ENCODE data around the gene TMEM178B.
"Not testable (repeated sequence)": the region's sequence is repeated elsewhere in the genome, so short reads cannot be mapped to it uniquely, and the experiment has no call there.

The TMEM178B gene

DNA sequence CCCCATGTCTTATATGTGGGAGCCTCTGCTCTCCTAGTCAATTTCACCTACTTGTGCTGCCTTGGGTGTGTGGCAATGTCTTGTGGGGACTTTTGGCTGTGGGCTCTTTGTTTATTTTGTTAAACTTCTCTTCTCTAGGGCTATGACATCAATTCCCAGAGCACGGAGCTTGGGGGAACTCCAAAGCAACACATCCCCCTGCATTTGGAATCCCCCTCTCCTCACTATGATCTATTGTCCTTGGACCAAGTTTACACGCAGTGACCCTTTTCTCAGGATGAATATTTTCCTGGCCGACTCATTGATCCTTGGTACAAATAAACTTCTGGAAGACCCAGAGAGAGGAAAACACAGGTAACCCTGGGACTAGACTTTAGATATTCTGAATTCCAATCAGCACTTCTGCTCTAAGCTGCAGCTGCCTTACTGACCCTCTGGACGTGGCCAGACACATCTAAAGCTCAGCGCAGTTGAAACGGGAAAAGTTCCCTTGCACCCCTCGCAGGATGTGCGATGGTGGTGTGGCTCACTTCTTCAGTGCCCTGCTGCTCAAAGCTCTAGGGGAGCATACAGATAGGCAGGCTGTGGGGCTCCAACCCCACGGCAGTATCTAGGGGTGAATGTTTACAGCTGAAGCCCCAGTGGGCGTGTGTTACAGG is 110.8 kb downstream of the TMEM178B start:
- no peak for DNase-seq (ENCODE audit: low spot score)

DNA sequence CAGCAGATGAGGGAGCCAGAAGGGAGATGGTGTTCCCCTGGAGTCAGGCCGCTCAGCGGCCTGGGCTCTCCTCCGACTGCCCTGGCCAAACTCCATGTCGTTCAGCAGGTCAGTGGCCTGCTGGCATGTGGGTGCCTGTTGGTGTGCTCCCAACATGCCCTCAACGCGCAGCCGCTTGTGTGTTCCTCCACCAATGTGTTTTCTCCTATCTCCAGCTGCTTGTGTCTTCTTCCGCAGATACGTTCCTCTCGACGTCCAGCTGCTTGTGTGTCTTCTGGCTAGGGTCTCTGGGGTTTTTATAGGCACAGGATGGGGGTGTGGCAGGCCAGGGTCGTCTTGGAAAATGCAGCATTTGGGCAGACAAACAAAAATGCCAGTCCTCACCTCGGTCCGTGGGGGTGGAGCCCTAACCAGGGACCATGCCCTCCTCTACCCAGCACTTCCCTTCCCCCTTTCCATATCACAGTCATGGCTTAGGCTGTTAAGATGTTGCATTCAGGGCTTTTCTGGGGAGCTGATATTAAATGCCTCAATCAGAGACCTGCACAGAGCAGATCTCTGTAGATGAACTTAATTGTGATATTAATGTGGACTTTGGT is 111.6 kb downstream of the TMEM178B start:
- DNase-seq (ENCODE audit: low spot score) = no peak

DNA sequence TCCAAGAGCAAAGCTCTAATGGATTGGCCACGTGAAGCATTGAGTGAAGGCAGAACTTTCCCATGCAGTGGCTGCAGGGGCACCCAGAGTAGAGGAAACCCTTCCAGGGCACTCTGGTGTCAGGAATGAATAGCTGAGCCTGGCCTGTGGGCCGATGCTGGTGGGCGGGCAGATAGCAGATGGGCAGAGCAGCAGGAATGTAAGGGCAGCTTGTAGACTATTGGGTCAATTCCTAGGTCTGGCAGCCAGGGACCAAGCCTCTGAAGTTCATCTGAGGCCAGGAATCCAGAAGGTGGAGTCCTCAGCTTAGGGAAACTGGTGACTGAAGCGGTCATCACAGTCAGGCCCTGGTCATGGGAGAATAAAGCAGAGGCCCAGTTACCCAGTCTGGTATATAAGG is 115.4 kb downstream of the TMEM178B start:
- no peak for DNase-seq (ENCODE audit: low spot score)

DNA sequence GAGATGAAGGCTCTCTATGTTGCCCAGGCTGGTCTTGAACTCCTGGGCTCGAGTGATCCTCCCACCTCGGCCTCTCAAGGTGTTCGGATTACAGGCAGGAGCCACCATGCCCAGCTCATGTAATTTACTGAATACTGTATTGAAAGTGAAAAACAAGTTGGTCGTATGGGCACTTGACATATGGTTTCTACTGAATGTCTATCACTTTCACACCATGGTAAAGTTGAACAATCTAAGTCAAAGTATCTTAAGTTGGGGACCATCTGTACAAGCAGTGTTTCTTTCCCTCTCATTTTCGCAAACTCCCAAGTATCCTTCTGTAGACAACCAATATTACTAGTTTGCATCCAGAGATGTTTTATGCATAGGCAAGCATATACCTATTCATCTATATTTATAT is 116.6 kb downstream of the TMEM178B start:
- DNase-seq (ENCODE audit: low spot score) = no peak

DNA sequence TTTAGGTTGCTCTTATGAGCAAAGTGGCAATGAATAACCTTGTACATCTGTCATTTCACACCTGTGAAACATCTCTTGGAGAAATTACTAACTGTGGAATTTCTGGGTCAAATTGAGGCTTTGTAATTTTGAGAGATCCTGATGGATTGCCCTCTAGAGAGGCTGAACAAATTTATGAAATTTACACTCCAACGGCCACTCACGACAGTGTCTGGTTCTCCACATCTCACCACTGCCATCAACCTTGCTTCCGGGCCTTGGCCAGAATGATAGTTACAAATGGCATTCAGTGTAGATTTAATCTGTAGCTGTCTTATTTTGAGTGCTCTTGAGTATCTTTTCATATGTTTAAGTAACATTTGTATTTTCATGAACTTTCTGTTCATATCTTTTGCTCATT is 117.4 kb downstream of the TMEM178B start:
- DNase-seq (ENCODE audit: low spot score) = no peak

DNA sequence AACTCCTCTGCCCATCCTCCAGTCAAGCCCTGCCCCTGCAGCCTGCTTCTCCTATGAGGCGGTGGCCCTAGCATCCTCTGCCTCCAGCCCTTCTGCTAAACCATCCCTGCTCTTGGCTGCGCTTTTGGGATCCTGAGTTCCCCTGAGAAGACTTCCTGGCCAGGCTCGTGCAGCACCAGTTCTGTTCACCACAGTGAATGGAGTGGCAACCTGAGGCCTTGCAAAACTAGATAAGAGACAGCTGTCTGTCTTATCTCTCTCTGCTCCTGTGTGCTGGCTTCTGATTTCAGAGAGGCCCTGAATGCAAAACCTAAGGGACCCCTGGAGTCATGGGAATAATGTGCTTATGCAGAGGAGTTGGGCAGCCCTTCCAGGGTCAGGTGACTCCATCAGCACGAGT is 119.2 kb downstream of the TMEM178B start:
- no peak for DNase-seq (ENCODE audit: low spot score)

DNA sequence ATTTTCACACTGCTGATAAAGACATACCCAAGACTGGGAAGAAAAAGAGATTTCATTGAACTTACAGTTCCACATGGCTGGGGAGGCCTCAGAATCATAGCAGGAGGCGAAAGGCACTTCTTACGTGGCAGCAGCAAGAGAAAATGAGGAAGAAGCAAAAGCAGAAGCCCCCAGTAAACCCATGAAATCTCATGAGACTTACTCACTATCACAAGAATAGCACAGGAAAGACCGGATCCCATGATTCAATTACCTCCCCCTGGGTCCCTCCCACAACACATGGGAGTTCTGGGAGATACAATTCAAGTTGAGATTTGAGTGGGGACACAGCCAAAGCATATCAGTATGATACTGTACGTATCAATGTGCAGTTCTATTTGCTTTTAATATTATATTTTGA is 121.9 kb downstream of the TMEM178B start:
- not testable (repeated sequence) for DNase-seq (ENCODE audit: low spot score)

DNA sequence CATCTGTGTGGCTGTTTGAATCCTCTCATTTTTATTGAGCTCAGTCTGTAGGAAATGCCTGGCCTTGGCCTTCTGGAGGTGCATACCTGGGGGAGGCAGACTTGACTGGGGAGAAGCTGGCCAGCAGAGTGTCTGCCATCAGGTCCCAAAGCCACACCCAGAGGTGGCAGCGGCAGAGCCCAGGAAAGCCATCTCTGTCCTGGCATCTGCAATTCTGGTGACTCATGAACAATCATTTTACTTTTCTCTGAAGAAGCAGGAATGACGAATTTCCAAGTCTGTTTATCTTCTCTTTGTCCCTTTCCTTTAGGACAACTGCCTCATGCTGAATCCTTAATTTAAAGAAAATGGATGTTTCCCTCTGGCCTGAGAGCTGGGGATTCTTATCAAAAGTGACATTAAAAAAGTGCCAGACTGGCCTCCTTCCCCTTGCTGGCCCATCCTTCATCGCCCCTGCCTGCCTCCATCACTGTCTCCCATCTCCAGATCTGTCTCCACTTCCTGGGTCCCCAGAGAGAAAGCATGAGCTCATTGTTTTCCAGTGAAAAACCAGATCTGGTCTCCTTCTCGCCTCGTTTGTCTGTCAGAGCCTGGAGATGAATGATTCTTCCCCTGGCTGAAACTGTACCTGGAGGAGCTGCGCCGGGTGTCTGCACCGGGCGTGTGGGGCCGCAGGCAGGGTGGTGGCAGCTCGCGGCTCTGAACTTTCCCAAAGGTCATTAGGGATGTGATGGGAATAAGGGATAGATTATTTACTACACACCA is 124.5 kb downstream of the TMEM178B start:
- DNase-seq (ENCODE audit: low spot score) = no peak

DNA sequence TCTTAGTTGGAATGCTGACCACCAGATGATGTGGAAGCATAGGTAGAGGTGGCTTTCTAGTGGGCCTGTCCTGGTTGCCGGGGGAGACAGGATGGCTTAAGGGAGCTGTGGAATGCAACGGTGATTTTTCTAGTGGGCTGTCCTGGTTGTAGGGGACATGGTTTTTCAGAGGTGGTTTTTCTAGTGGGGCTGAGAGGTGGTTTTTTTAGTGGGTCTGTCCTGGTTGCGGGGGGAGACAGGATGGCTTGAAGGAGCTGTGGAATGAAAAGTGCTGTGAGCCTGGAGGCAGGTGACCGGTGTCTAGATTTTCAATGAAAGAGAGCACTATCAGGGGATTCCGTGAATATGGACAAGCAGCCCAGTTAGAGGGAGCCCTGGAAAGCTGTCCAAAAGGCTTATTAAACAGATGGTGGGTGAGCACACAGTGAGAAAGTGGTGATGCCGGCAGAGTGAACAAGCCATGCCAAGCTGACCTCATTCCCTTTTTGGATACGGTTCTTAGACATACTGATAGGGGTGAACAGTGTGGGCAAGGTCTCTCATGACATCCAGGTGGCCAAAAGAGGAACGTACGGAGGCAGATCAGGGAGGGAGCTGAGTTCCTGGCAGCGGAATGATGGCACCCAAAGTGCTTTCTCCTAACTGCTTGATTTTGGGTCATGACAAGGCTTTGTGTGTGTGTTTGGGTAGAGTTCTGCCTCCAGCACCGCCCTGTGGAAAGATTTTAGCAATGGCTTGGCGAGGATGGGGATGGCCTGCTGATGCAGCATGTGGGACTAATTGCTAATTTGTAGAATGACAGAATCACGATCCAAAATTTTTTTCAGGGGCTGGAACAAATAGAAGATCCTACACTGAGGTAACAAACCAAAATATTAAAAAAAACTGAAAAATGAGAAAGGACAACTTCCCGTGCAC is 126.6 kb downstream of the TMEM178B start:
- DNase-seq (ENCODE audit: low spot score) = no peak

DNA sequence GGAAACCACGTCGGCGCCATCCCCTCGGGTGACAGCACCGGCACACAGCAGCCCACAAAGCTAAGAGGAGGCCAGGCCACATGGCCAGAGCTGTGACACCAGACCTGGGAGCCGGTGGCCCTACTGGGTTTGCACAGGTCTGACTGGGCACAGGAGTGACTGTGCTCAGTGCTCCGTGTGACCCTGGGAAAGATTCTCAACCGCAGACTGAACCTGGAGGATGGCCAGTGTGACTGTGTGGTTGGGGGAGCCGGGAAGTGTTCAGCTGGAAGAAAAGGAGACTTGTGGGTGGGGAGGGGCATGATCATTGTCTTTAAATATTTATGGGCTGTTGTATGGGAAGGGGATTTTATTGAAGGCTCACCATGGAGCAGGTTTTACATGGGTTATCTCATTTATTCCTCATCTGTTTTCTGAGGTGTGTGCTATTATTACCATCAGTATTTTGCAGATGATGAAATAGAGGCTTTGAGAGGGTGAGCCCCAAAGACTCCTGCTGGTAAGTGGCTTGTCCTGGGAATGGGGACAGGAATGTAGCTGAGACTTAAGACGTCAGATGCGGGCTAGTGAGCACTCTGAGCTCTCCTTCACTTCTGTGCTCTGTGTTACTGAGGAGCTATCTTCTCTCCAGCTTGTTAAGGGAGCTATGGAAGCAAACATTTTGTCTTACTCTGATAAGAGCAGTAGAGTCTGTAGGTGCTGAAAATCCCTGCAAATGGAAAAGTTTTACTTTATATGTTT is 127.5 kb downstream of the TMEM178B start:
- no peak for DNase-seq (ENCODE audit: low spot score)

DNA sequence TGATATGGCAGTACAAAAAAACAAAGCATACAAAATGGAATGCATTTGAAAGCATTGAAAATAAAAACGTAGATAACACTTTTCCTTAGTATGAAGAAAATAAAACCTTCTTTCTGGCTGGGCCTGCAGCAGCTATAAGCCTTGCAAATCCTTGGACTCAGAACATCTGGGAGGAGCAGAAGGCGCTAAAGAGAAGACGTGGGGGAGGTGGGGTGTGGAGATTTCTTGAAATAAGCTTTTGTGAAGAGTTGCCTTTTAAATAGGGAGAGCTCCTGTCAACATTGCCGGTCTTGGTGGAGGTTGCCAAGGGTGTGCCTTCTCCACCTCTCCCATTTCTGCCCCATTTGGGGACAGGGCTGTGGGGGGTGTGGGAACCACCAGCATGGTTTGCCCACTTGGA is 128.7 kb downstream of the TMEM178B start:
- no peak for DNase-seq (ENCODE audit: low spot score)

DNA sequence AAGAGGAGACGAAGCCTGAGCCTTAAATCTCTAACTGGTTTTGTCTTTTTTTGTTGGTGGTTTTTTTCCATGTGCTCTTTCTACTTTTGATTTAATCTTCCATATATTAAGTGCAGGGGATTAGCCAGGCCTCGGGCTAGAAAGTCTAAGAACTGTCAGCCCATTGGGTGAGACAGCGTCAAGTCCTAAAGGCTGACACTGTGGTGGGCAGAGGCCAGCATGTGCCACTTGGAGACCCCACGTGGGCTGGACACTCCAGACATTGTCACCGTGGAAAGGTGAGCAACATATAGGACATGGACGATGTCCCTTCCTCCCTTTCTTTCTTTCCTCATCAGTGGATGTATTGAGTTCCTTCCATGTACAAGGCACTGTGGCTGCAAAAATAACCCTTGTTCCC is 129.3 kb downstream of the TMEM178B start:
- DNase-seq (ENCODE audit: low spot score) = no peak

DNA sequence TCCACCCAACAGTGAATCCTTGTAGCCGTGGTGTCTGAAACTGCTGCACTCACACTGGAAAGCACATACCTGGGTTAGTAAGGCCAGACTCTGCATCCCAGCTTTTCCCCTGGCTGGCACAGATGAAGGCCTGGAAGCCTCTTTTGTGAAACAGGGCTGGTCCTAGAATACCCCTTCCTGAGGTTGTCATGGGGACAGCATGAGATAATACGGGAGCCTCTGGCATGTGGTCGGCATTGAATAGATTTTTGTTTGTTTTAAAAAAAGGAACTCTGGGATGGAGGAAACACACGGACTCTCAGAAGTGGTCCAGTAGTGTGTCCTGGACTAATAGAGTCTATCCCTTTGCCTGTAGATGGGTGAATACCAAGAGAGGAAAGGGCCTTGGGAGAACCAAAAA is 129.7 kb downstream of the TMEM178B start:
- DNase-seq (ENCODE audit: low spot score) = no peak

DNA sequence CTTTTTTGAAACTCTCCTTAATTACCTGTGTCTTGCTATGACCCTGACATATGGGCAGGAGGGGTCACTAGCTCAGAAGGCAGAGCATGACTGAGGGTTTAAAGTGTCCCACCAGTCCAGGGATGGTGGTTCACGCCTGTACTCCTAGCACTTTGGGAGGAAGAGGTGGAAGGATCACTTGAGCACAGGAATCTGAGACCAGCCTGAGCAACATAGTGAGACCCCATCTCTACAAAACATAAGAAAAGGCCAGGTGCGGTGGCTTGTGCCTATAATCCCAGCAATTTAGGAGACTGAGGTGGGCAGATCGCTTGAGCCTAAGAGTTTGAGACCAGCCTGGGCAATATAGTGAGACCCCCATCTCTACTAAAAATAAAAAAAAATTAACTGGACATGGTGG is 133.8 kb downstream of the TMEM178B start:
- no peak for DNase-seq (ENCODE audit: low spot score)

DNA sequence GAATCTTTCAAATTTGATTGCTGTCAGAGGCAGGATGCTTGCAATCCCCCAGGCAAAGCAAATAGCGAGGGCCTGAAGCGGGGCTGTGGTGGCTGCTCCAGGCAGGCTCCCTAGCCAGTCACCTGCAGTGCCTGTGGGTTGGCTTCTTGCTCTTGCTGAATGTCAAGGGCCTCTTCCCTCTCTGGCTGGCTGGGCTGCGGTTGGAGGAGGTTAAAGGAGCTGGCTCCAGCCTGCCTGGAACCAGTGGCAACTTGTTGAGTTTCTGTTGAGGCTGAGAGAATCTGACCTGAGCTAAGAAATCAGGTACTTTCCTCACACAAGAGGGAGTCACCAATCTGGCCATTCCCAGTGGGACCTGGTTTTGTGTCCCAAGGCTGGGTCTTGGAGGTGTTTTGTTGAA is 134.7 kb downstream of the TMEM178B start:
- no peak for DNase-seq (ENCODE audit: low spot score)

DNA sequence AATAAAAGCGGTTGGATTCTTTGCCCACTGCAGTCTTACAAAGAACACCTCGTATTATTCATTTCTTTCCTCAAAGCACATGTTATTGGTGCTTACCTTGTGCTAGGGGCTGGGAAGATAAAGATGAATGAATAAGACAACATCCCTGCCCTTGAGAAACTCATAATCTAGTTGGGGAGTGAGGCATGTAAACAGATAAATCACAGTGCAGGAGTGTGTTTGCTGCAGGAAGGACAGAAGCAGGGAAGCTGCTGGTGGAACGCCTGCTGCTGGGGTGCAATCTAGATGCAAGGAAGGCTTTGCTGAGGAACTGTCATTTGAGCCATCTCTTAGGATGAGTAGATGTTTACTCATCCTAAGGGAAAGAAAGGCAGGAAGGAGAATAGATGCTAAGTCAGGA is 135.6 kb downstream of the TMEM178B start:
- no peak for DNase-seq (ENCODE audit: low spot score)

DNA sequence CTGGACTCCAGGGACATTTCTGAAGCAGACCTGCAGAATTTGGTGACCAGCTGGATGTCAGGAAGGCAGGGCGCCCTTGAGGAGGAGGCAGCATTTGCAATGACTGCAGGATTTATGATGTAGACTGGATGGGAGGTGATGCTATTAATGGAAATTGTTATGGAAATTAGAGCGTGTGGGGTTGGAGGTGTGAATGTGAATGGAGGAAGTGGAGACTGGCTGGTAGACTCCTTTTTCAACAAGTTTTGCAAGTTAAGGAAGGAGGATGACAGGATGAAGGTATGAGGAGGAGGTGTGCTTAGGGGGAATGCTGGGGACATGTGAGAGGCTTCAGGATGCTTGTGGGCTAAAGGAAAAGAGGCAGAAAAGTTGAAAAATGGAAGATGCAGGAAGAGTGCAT is 137.0 kb downstream of the TMEM178B start:
- no peak for DNase-seq (ENCODE audit: low spot score)

DNA sequence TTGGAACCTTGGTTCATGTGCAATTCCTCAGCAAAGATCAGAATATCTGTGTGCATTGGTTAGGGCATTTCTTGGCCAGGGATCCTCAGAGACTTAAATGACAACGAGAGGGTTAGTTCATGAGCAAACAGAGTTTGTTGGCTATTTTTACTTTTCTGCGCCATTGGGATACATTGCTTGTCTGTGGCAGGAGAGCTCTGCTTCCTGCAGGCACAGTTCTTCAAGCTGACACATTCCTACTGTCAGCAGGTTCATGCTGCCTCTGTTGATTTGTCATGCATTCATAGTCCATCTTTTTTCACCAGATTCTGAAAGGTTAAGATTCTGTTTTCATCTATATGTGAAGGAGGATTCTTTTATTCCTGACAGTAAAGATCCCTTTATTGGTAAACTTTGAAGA is 139.4 kb downstream of the TMEM178B start:
- no peak for DNase-seq (ENCODE audit: low spot score)

DNA sequence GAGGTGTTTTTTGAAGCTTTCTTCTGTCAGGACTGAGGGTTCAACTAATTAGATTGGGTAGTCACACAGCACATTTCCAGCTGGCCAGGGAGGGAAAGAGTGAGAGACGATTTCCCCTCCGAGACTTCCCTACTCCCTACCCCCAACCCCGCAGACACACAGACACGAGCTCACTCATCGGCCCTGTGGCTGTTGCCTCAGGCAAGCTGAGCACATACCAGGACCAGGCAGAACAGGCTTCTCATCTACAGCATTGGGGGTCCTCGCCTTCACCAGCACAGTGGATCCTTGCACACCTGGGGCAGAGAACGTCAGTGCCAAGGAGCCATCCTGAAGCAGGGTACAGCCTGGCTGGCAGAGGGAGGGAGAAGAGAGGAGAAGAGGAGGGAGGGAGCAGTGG is 144.1 kb downstream of the TMEM178B start:
- DNase-seq (ENCODE audit: low spot score) = no peak

DNA sequence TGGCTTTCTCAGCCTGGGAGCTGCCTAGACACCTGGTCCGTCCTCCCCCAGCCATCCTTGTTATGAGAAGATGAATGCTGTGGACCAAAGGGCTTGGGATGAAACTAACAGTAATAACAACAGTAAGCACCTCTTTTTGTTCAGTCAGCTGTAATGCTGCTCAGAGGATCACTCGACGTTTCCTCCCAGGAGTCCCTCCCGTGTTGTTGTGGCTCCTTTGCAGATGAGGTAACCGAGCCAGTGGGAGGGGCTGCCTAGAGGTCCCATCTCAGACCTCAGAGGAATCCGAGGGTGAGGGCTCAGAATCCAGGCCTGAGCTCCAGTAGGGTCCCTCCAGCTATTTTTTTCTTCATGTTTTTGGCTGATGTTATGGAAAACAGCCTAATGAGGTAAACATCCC is 145.1 kb downstream of the TMEM178B start:
- DNase-seq (ENCODE audit: low spot score) = no peak

DNA sequence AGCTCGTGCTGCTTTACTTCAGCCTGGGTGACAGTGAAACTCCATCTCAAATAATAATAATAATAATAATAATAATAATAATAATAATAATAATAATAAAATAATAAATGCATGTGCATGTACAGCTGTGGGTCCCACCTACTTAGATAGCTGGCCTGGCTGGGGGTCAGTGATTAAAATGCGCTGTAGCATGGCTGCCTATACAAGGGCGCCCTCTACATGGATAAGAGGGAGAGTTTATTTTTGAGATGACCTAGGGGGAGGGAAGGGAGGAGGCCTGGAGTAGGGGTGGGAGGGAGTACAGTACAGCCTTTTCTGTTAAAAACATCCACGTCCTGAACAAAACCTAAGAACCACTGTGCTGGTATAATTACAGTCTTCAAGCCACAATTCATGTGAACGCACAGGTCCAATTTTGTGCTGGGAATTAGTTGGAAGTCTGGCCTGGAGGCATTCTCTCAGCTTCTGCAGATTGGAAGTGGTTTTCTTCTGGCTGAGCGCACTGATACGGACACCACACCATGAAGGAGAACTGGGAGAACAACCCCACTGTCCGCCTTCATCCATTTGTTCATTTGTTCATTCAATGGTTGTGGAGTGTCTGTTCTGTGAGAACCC is 146.5 kb downstream of the TMEM178B start:
- DNase-seq (ENCODE audit: low spot score) = no peak

All from left forelimb (tissue), 1 donor.